Neural cell (in vitro differentiated cells): ENCODE measurements around the gene MOB3B. TPM values are rescaled to one million over a fixed set of nuclear protein-coding genes. Genes with fewer than 3 reads are reported as not detected.

Experiments used
- H2AFZ ChIP-seq: fragments of 200-600, 300-800 bp; sonication (generic), shearing (Covaris generic); 2 replicates; pipeline ENCODE4 v1.6.0; 2014; ENCODE audit warnings: low read depth, mild to moderate bottlenecking, antibody characterized with exemption, low read length, moderate library complexity
- H3F3A ChIP-seq: fragments of 200-600 bp; shearing (Covaris generic); 2 replicates; pipeline ENCODE4 v1.6.1; 2016; ENCODE audit warnings: mild to moderate bottlenecking, moderate library complexity, mixed read lengths, antibody characterized with exemption, low read length; ENCODE audit not compliant: insufficient read depth, poor library complexity, severe bottlenecking
- H3K27ac ChIP-seq: fragments of 200-600, 300-800 bp; sonication (generic), shearing (Covaris generic); 2 replicates; pipeline ENCODE4 v1.5.1; 2014; ENCODE audit warnings: mild to moderate bottlenecking, low read length, moderate library complexity
- H3K27me3 ChIP-seq: fragments of 300-800, 200-600 bp; sonication (generic), shearing (Covaris generic); 2 replicates; pipeline ENCODE4 v1.6.0; 2014; ENCODE audit warnings: mild to moderate bottlenecking, low read depth, low read length, moderate library complexity; ENCODE audit not compliant: insufficient read depth
- H3K36me3 ChIP-seq: fragments of 300-800, 200-600 bp; sonication (generic), shearing (Covaris generic); 2 replicates; pipeline ENCODE4 v1.5.1; 2014; ENCODE audit warnings: mild to moderate bottlenecking, antibody characterized with exemption, low read length, moderate library complexity; ENCODE audit not compliant: insufficient read depth
- H3K4me2 ChIP-seq: fragments of 300-800, 200-600 bp; sonication (generic), shearing (Covaris generic); 2 replicates; pipeline ENCODE4 v1.6.0; 2014; ENCODE audit warnings: mild to moderate bottlenecking, low read length
- H3K4me3 ChIP-seq: fragments of 300-800, 200-600 bp; sonication (generic), shearing (Covaris generic); 2 replicates; pipeline ENCODE4 v1.5.1; 2014; ENCODE audit warnings: mild to moderate bottlenecking, low read length, moderate library complexity
- H3K79me2 ChIP-seq: fragments of 200-600 bp; shearing (Covaris generic); replicated peaks from 2 replicates; pipeline ENCODE4 v1.6.0; 2014; ENCODE audit warnings: mild to moderate bottlenecking, low read length, moderate library complexity; ENCODE audit not compliant: insufficient read depth
- H3K9ac ChIP-seq: fragments of 300-800, 200-600 bp; sonication (generic), shearing (Covaris generic); 2 replicates; pipeline ENCODE4 v1.6.1; 2016; ENCODE audit warnings: mild to moderate bottlenecking, low read length, mixed read lengths
- H3K9me2 ChIP-seq: fragments of 200-600 bp; shearing (Covaris generic); 2 replicates; pipeline ENCODE4 v1.6.1; 2016; ENCODE audit warnings: mild to moderate bottlenecking, low read length, mixed read lengths; ENCODE audit not compliant: insufficient read depth
- H3K9me3 ChIP-seq: fragments of 200-600, 300-800 bp; sonication (generic), shearing (Covaris generic); 2 replicates; pipeline ENCODE4 v1.6.1; 2016; ENCODE audit warnings: mild to moderate bottlenecking, mixed run types, low read length, moderate library complexity, mixed read lengths
- H4K20me1 ChIP-seq: fragments of 200-600 bp; shearing (Covaris generic); 2 replicates; pipeline ENCODE4 v1.6.1; 2016; ENCODE audit warnings: mild to moderate bottlenecking, mixed run types; ENCODE audit not compliant: insufficient read depth
- CTCF ChIP-seq: fragments of 450-650 bp; IDR thresholded peaks from 2 replicates; pipeline ENCODE4 v1.5.1; 2014; ENCODE audit warnings: antibody characterized with exemption, mild to moderate bottlenecking, moderate library complexity; ENCODE audit not compliant: poor library complexity, severe bottlenecking
- EP300 ChIP-seq: fragments of 450-650 bp; conservative IDR thresholded peaks from 2 replicates; pipeline ENCODE4 v1.6.1; 2014; ENCODE audit warnings: antibody characterized with exemption, mild to moderate bottlenecking, moderate library complexity; ENCODE audit not compliant: poor library complexity, severe bottlenecking
- EZH2 ChIP-seq: fragments of 200-600, 300-800 bp; shearing (Covaris generic), sonication (generic); IDR thresholded peaks from 2 replicates; pipeline ENCODE4 v1.6.1; 2014; ENCODE audit warnings: antibody characterized with exemption, low read length, borderline replicate concordance, mild to moderate bottlenecking; ENCODE audit not compliant: insufficient read depth, poor library complexity, severe bottlenecking
- MXI1 ChIP-seq: fragments of 450-650 bp; conservative IDR thresholded peaks from 2 replicates; pipeline ENCODE4 v1.6.1; 2014; ENCODE audit warnings: antibody characterized with exemption, mild to moderate bottlenecking; ENCODE audit not compliant: poor library complexity, severe bottlenecking
- POLR2AphosphoS5 ChIP-seq: IDR thresholded peaks from 2 replicates; pipeline ENCODE4 v1.6.1; 2012
- RAD21 ChIP-seq: fragments of 450-650 bp; conservative IDR thresholded peaks from 2 replicates; pipeline ENCODE4 v1.6.1; 2014; ENCODE audit warnings: antibody characterized with exemption, mild to moderate bottlenecking, moderate library complexity
- REST ChIP-seq: IDR thresholded peaks from 2 replicates; pipeline ENCODE4 v1.6.1; 2012; ENCODE audit warnings: borderline replicate concordance
- SMC3 ChIP-seq: fragments of 450-650 bp; conservative IDR thresholded peaks from 2 replicates; pipeline ENCODE4 v1.6.1; 2014; ENCODE audit warnings: antibody characterized with exemption, mild to moderate bottlenecking, moderate library complexity; ENCODE audit not compliant: poor library complexity
- TAF1 ChIP-seq: IDR thresholded peaks from 2 replicates; pipeline ENCODE4 v1.6.1; 2012; ENCODE audit warnings: low read depth
- polyA plus RNA-seq: library from polyadenylated mRNA; depleted of rRNA; stranded (reverse); fragments of >200 nt; gene quantifications from 2 replicates; pipeline ENCODE4 v1.2.3, GENCODE V29; 2014

The MOB3B gene
- polyA plus RNA-seq, 1 donor from 2014 or later: 1.8 TPM

GRCh38 chr9:27412963-27413362 is 116.7 kb downstream of the MOB3B start:
- no peaks in the 10 kb centered on the region for H3K36me3 ChIP-seq
- H3K79me2 ChIP-seq: peaks cover 5% of the 10 kb centered on the region
- no peaks in the 10 kb centered on the region for H3K9me3 ChIP-seq
- no peaks in the 10 kb centered on the region for H3F3A ChIP-seq
- TF ChIP-seq EZH2 (no peak), EP300 (no peak), RAD21 (no peak), SMC3 (no peak), CTCF (no peak), MXI1 (no peak), POLR2AphosphoS5 (no peak), REST (no peak), TAF1 (no peak)
- no peak overlapping the region for H3K4me3 ChIP-seq
- no peak overlapping the region for H2AFZ ChIP-seq
- no peak overlapping the region for H3K27ac ChIP-seq
- no peak overlapping the region for H3K4me2 ChIP-seq
- H3K9ac ChIP-seq: no peak overlapping the region
- H3K9me2 ChIP-seq: no peaks in the 10 kb centered on the region
- no peaks in the 10 kb centered on the region for H3K27me3 ChIP-seq
- H4K20me1 ChIP-seq: no peaks in the 10 kb centered on the region

GRCh38 chr9:27412081-27412480 is 117.5 kb downstream of the MOB3B start:
- Histone ChIP-seq H3K79me2 (peaks cover 5% of the 10 kb centered on the region), H3K4me3 (no peak overlapping the region), H3K27me3 (no peaks in the 10 kb centered on the region), H3F3A (no peaks in the 10 kb centered on the region), H3K9ac (no peak overlapping the region), H4K20me1 (no peaks in the 10 kb centered on the region), H3K36me3 (no peaks in the 10 kb centered on the region), H3K9me2 (no peaks in the 10 kb centered on the region), H3K4me2 (no peak overlapping the region), H2AFZ (no peak overlapping the region), H3K9me3 (no peaks in the 10 kb centered on the region), H3K27ac (no peak overlapping the region)
- TF ChIP-seq EZH2 (no peak), POLR2AphosphoS5 (no peak), RAD21 (no peak), TAF1 (no peak), EP300 (no peak), REST (no peak), SMC3 (no peak), CTCF (no peak), MXI1 (no peak)
